HG03571 (cell line): Measurements from ENCODE around the gene EHMT1.

ENCODE experiments used
- ATAC-seq: cut with Tn5 transposase; IDR thresholded peaks from one replicate; pipeline ENCODE4 v1.9.1; 2021; ENCODE audit not compliant: unreplicated experiment

EHMT1 gene

GRCh38 chr9:137817236-137818200, 198.7 kb downstream of the EHMT1 start:
- ATAC-seq = no peak

- no peak for ATAC-seq
Measured at GRCh38 chr9:137818286-137818685, 199.5 kb downstream of the EHMT1 start.

GRCh38 chr9:137820161-137820855, 201.5 kb downstream of the EHMT1 start:
- ATAC-seq = no peak

- ATAC-seq = no peak
Measured at GRCh38 chr9:137823986-137824771, 205.4 kb downstream of the EHMT1 start.

GRCh38 chr9:137825324-137825989, 206.7 kb downstream of the EHMT1 start:
- no peak for ATAC-seq

GRCh38 chr9:137827908-137828526, 209.2 kb downstream of the EHMT1 start:
- ATAC-seq = no peak

GRCh38 chr9:137828527-137829259, 209.9 kb downstream of the EHMT1 start:
- ATAC-seq = no peak

- ATAC-seq = no peak
Measured at GRCh38 chr9:137829260-137829996, 210.6 kb downstream of the EHMT1 start.

- ATAC-seq = no peak
Measured at GRCh38 chr9:137832191-137832700, 213.4 kb downstream of the EHMT1 start.

GRCh38 chr9:137832830-137833590, 214.2 kb downstream of the EHMT1 start:
- ATAC-seq = no peak

GRCh38 chr9:137833721-137834613, 215.2 kb downstream of the EHMT1 start:
- no peak for ATAC-seq

GRCh38 chr9:137834846-137835546, 216.2 kb downstream of the EHMT1 start:
- ATAC-seq = no peak

GRCh38 chr9:137836151-137836830, 217.5 kb downstream of the EHMT1 start:
- ATAC-seq = no peak

- no peak for ATAC-seq
Measured at GRCh38 chr9:137836831-137837241, 218.0 kb downstream of the EHMT1 start.

- no peak for ATAC-seq
Measured at GRCh38 chr9:137837345-137838278, 218.8 kb downstream of the EHMT1 start.
